Testis (tissue), 3 donors: ENCODE measurements around the gene BMP8A. TPM values are rescaled to one million over a fixed set of nuclear protein-coding genes. Genes with fewer than 3 reads are reported as not detected.
"Not testable (repeated sequence)": the region's sequence is repeated elsewhere in the genome, so short reads cannot be mapped to it uniquely, and the experiment has no call there.

Experiments used
- DNase-seq: peaks from one replicate; pipeline ENCODE4 v3.0.0-alpha.2; 2019
- H3K27ac ChIP-seq, 2 donors: fragments of 200-600 bp; sonication (generic); one replicate each; pipeline ENCODE4 v1.5.1; 2019
- H3K27me3 ChIP-seq: fragments of 200-600 bp; sonication (generic); one replicate; pipeline ENCODE4 v1.5.1; 2019
- H3K36me3 ChIP-seq: fragments of 200-600 bp; sonication (generic); one replicate; pipeline ENCODE4 v1.5.1; 2017; ENCODE audit warnings: low read depth; ENCODE audit errors: missing control alignments
- H3K4me1 ChIP-seq: fragments of 200-600 bp; sonication (generic); one replicate; pipeline ENCODE4 v1.5.1; 2019
- H3K4me3 ChIP-seq, 2 donors: fragments of 200-600 bp; sonication (generic); one replicate each; pipeline ENCODE4 v1.5.1; 2017 to 2019
- H3K9me3 ChIP-seq: fragments of 200-600 bp; sonication (generic); one replicate; pipeline ENCODE4 v1.5.1; 2017
- CTCF ChIP-seq, 3 experiments: fragments of 450-650 bp in 2 of 3; fragments of 200-600 bp in 1 of 3; sonication (generic) in 1 of 3; IDR thresholded peaks; one replicate each; pipeline ENCODE4 v1.5.1; 2016 to 2019; ENCODE audit warnings: antibody characterized with exemption in 3 of 3, mild to moderate bottlenecking in 2 of 3, moderate library complexity in 1 of 3
- POLR2A ChIP-seq: fragments of 450-650 bp; IDR thresholded peaks from one replicate; pipeline ENCODE4 v1.6.1; 2017; ENCODE audit warnings: antibody characterized with exemption, mild to moderate bottlenecking, moderate library complexity
- WGBS, 2 donors: methylation state at CpG; one replicate each; pipeline ENCODE4 v1.1.5; 2018; 5-methylcytosine and 5-hydroxymethylcytosine counted together
- intact Hi-C: fragments of 100-400 bp; cut with DNase I; formaldehyde crosslinking; loops from one replicate; pipeline ENCODE4 v1.15.1; 2023; ENCODE audit warnings: low total_unique reads
- polyA plus RNA-seq: library from polyadenylated mRNA; stranded (reverse); fragments of 350-450 nt; fragmentation: Illumina TruSeq; extraction: RNeasy Lipid Tissue Mini Kit (QIAGEN cat#74804); gene quantifications from one replicate; pipeline ENCODE4 v1.2.3, GENCODE V29; 2014; ENCODE audit warnings: low read depth, low replicate concordance; ENCODE audit not compliant: insufficient read depth
- total RNA-seq, 2 donors: library from RNA; depleted of rRNA; stranded (reverse); fragments of >200 nt; gene quantifications; one replicate each; pipeline ENCODE4 v1.2.3, GENCODE V29; 2016

The BMP8A gene
- total and polyA plus RNA-seq, 3 donors from 2014 or later = 4.3 to 15.0 (median 5.6) TPM

- Histone ChIP-seq H3K4me1 (peaks cover 4% of the 10 kb centered on the region), H3K36me3 (no peaks in the 10 kb centered on the region), H3K27ac (no peak overlapping the region), H3K27me3 (no peaks in the 10 kb centered on the region), H3K9me3 (no peaks in the 10 kb centered on the region), H3K4me3 (no peak overlapping the region)
- intact Hi-C loops = loop anchor here (10.0 kb wide), 1 partner anchor 46 kb away; no protein-coding TSS in a partner anchor
- no peak for DNase-seq
- WGBS, 2 donors = 57 to 60% methylated on average over 4 to 7 of the region's 7 CpGs
- no peak for TF ChIP-seq POLR2A
Measured at GRCh38 chr1:39488793-39489566, 2.5 kb upstream of the BMP8A start.

- no peaks in the 10 kb centered on the region for H3K36me3 ChIP-seq
- WGBS, 2 donors = 57 to 58% methylated on average over 13 of the region's 13 CpGs
- H3K4me3 ChIP-seq = no peak overlapping the region
- DNase-seq = no peak
- no peaks in the 10 kb centered on the region for H3K9me3 ChIP-seq
- TF ChIP-seq CTCF (IDR thresholded peaks at IDR 0.05) (no peak), POLR2A (no peak)
- H3K4me1 ChIP-seq = peaks cover 4% of the 10 kb centered on the region
- H3K27ac ChIP-seq = no peak overlapping the region
- intact Hi-C loops = loop anchor here (10.0 kb wide), 1 partner anchor 45 kb away; no protein-coding TSS in a partner anchor
- no peaks in the 10 kb centered on the region for H3K27me3 ChIP-seq
Measured at GRCh38 chr1:39489567-39490239, 1.7 kb upstream of the BMP8A start.

GRCh38 chr1:39490596-39491145 lies 765 bp upstream of the BMP8A start:
- TF ChIP-seq POLR2A (no peak), CTCF (IDR thresholded peaks at IDR 0.05) (no peak)
- H3K4me1 ChIP-seq = peaks cover 4% of the 10 kb centered on the region
- H3K9me3 ChIP-seq = no peaks in the 10 kb centered on the region
- intact Hi-C loops = no loop called here
- peak overlapping the region in 1 of 2 donors; percentile 1 for H3K27ac ChIP-seq
- H3K36me3 ChIP-seq = no peaks in the 10 kb centered on the region
- H3K27me3 ChIP-seq = no peaks in the 10 kb centered on the region
- H3K4me3 ChIP-seq = peak overlapping the region; percentile 53 to 56
- DNase-seq = no peak
- WGBS, 2 donors = 1 to 19% methylated on average over 25 to 31 of the region's 32 CpGs

- Histone ChIP-seq H3K4me3 (peak overlapping the region in 1 of 2 donors; percentile 53), H3K27ac (peak overlapping the region in 1 of 2 donors; percentile 50)
- intact Hi-C loops, DNase-seq, H3K4me1 ChIP-seq, H3K36me3 ChIP-seq, H3K9me3 ChIP-seq, H3K27me3 ChIP-seq: not testable (repeated sequence)
- 20 to 54% methylated on average over 3 to 41 of the region's 67 CpGs for WGBS, 2 donors
Measured at GRCh38 chr1:39492118-39493042, 944 bp downstream of the BMP8A start.

GRCh38 chr1:39493043-39493810 lies 1.8 kb downstream of the BMP8A start:
- intact Hi-C loops, H3K9me3 ChIP-seq, H3K36me3 ChIP-seq, H3K4me3 ChIP-seq, H3K27me3 ChIP-seq, DNase-seq, H3K4me1 ChIP-seq: not testable (repeated sequence)
- peak overlapping the region in 1 of 2 donors; percentile 50 for H3K27ac ChIP-seq
- 83 to 90% methylated on average over 10 to 12 of the region's 13 CpGs for WGBS, 2 donors
